HepG2 (cell line): ENCODE results near the gene RASGRF1. TPM values are rescaled to one million over a fixed set of nuclear protein-coding genes. Genes with fewer than 3 reads are reported as not detected.

ENCODE experiments used
- ATAC-seq: fragments of 200-7000 bp; cut with Tn5 transposase; 3 replicates; pipeline ENCODE4 v1.9.1; 2020; ENCODE audit warnings: mild to moderate bottlenecking, moderate library complexity
- BruUV-seq: library from RNA; stranded (reverse); fragments of 400-500 nt; replicated peaks from 2 replicates; lab custom pipeline; 2021; lab: Mats Ljungman, UMichigan
- CTCF ChIA-PET: fragments of 300-600 bp; formaldehyde crosslinking; extraction: SDS; loops from one replicate; lab custom pipeline; 2021; ENCODE audit warnings: low total read pairs, inconsistent platforms, low intra/inter-chr PET ratio; lab: Yijun Ruan, JAX
- POLR2A ChIA-PET: fragments of 350-600 bp; sonication (Branson Sonifier 250); formaldehyde crosslinking; loops from one replicate; lab custom pipeline; 2020; ENCODE audit warnings: antibody characterized with exemption, inconsistent platforms; lab: Yijun Ruan, JAX
- DNase-seq: peaks from one replicate; pipeline ENCODE4 v3.0.0-alpha.2; 2015; ENCODE audit warnings: low spot score
- FAIRE-seq: peaks from 3 replicates; lab custom pipeline; 2011; peaks lifted over from hg19 to GRCh38; lab: Jason Lieb, UNC
- H2AFZ ChIP-seq: one replicate; pipeline ENCODE4 v1.6.1; 2011; ENCODE audit warnings: low read length, inconsistent platforms
- H3K27ac ChIP-seq: fragments of 300-600 bp; 3 replicates; pipeline ENCODE4 v1.8.0; 2011; ENCODE audit warnings: mixed run types, mild to moderate bottlenecking, mixed read lengths, low read length, inconsistent platforms; ENCODE audit not compliant: insufficient read depth; ENCODE audit errors: extremely low read length
- H3K27me3 ChIP-seq, 2 experiments: fragments of 200-600 bp in 1 of 2; 2 replicates in 1 of 2; 3 replicates in 1 of 2; pipeline versions ENCODE4 v1.6.0 to v1.8.0; 2011; ENCODE audit warnings: low read length in 2 of 2, mild to moderate bottlenecking in 2 of 2, moderate library complexity in 2 of 2, inconsistent platforms in 1 of 2; ENCODE audit not compliant: insufficient read depth in 2 of 2, control insufficient read depth in 1 of 2
- H3K36me3 ChIP-seq, 2 experiments: fragments of 200-600 bp in 1 of 2; replicated peaks in 1 of 2; 2 replicates in 1 of 2; 3 replicates in 1 of 2; pipeline versions ENCODE4 v1.5.1 to v1.8.0; 2011; ENCODE audit warnings: low read length in 2 of 2, inconsistent platforms in 1 of 2; ENCODE audit not compliant: insufficient read depth in 2 of 2, control insufficient read depth in 1 of 2
- H3K4me1 ChIP-seq: 2 replicates; pipeline ENCODE4 v1.5.1; 2012; ENCODE audit warnings: low read length, inconsistent platforms; ENCODE audit not compliant: insufficient read depth
- H3K4me2 ChIP-seq: 2 replicates; pipeline ENCODE4 v1.6.0; 2011; ENCODE audit warnings: low read depth, low read length, inconsistent platforms
- H3K4me3 ChIP-seq, 3 experiments: fragments of 200-600 bp in 1 of 3; sonication (generic), shearing (Covaris generic) in 1 of 3; replicated peaks in 1 of 3; 2 replicates each; pipeline ENCODE4 v1.5.1; 2011 to 2016; ENCODE audit warnings: low read length in 3 of 3, inconsistent platforms in 2 of 3, low read depth in 2 of 3, mild to moderate bottlenecking in 2 of 3, control low read depth in 1 of 3, mixed read lengths in 1 of 3; ENCODE audit not compliant: insufficient read depth in 1 of 3
- H3K79me2 ChIP-seq: one replicate; pipeline ENCODE4 v1.6.1; 2011; ENCODE audit warnings: low read length, inconsistent platforms; ENCODE audit not compliant: insufficient read depth
- H3K9ac ChIP-seq: 2 replicates; pipeline ENCODE4 v1.6.0; 2011; ENCODE audit warnings: mild to moderate bottlenecking, low read depth, low read length, inconsistent platforms; ENCODE audit not compliant: insufficient read depth
- H3K9me3 ChIP-seq: 2 replicates; pipeline ENCODE4 v1.5.1; 2012; ENCODE audit warnings: mild to moderate bottlenecking, low read length
- H4K20me1 ChIP-seq: 2 replicates; pipeline ENCODE4 v1.6.0; 2011; ENCODE audit warnings: inconsistent platforms, mild to moderate bottlenecking, low read length, moderate library complexity; ENCODE audit not compliant: insufficient read depth
- AHR ChIP-seq: IDR thresholded peaks from 2 replicates; pipeline ENCODE4 v1.6.1; 2018; ENCODE audit warnings: missing genetic modification reagents, missing compliant biosample characterization
- ELF3 ChIP-seq: IDR thresholded peaks from 2 replicates; pipeline ENCODE4 v1.6.1; 2016; ENCODE audit warnings: missing genetic modification reagents, missing compliant biosample characterization
- HCFC1 ChIP-seq: fragments of 150-350 bp; IDR thresholded peaks from 2 replicates; pipeline ENCODE4 v1.6.1; 2014; ENCODE audit warnings: low read depth, low read length
- HOXA9 ChIP-seq: sonication (generic); formaldehyde crosslinking; IDR thresholded peaks from 2 replicates; pipeline ENCODE4 v1.8.1; 2022; ENCODE audit warnings: missing genetic modification reagents, mild to moderate bottlenecking, moderate library complexity, borderline replicate concordance
- RBAK ChIP-seq: sonication (generic); formaldehyde crosslinking; IDR thresholded peaks from 2 replicates; pipeline ENCODE4 v1.5.1; 2020; ENCODE audit warnings: mild to moderate bottlenecking, missing genetic modification reagents
- RELA ChIP-seq: sonication (generic); formaldehyde crosslinking; IDR thresholded peaks from 2 replicates; pipeline ENCODE4 v1.4.0; 2020; ENCODE audit warnings: missing genetic modification reagents
- SATB2 ChIP-seq: sonication (generic); formaldehyde crosslinking; IDR thresholded peaks from 2 replicates; pipeline ENCODE4 v1.5.0; 2020; ENCODE audit warnings: missing genetic modification reagents
- SMAD9 ChIP-seq: sonication (generic); formaldehyde crosslinking; IDR thresholded peaks from 2 replicates; pipeline ENCODE4 v1.5.1; 2020; ENCODE audit warnings: mild to moderate bottlenecking, missing genetic modification reagents
- SOX5 ChIP-seq: IDR thresholded peaks from 2 replicates; pipeline ENCODE4 v1.6.1; 2016; ENCODE audit warnings: borderline replicate concordance
- ZNF383 ChIP-seq: sonication (generic); formaldehyde crosslinking; IDR thresholded peaks from 2 replicates; pipeline ENCODE4 v1.4.0; 2020; ENCODE audit warnings: missing genetic modification reagents, mild to moderate bottlenecking, borderline replicate concordance
- ZNF468 ChIP-seq: sonication (generic); formaldehyde crosslinking; IDR thresholded peaks from 2 replicates; pipeline ENCODE4 v1.8.0; 2022; ENCODE audit warnings: mild to moderate bottlenecking, moderate library complexity, missing genetic modification reagents
- ZNF678 ChIP-seq: sonication (generic); formaldehyde crosslinking; IDR thresholded peaks from 2 replicates; pipeline ENCODE4 v1.4.0; 2020; ENCODE audit warnings: mild to moderate bottlenecking, missing genetic modification reagents
- ZNF737 ChIP-seq: sonication (generic); formaldehyde crosslinking; IDR thresholded peaks from 2 replicates; pipeline ENCODE4 v1.5.0; 2020; ENCODE audit warnings: missing genetic modification reagents, mild to moderate bottlenecking, borderline replicate concordance
- ZNF781 ChIP-seq: sonication (generic); formaldehyde crosslinking; IDR thresholded peaks from 2 replicates; pipeline ENCODE4 v1.5.1; 2020; ENCODE audit warnings: borderline replicate concordance, mild to moderate bottlenecking, missing genetic modification reagents; ENCODE audit errors: not compliant biosample characterization
- ZNF816 ChIP-seq: sonication (generic); formaldehyde crosslinking; IDR thresholded peaks from 2 replicates; pipeline ENCODE4 v1.8.0; 2022; ENCODE audit warnings: missing genetic modification reagents, mild to moderate bottlenecking, borderline replicate concordance
- WGBS: methylation state at CpG from one replicate; pipeline ENCODE4 v1.1.6; 2017; ENCODE audit warnings: low lambda C conversion rate; 5-methylcytosine and 5-hydroxymethylcytosine counted together
- in situ Hi-C: cut with HindIII; loops from 2 replicates; pipeline ENCODE4 v1.10.0; 2017; ENCODE audit warnings: low pct_unique_long_range_greater_than_20kb; ENCODE audit not compliant: extremely low pct_ligation_motif_present
- intact Hi-C: fragments of 100-400 bp; cut with micrococcal nuclease; formaldehyde crosslinking; loops from one replicate; pipeline ENCODE4 v1.10.0; 2022; ENCODE audit not compliant: unreplicated experiment
- polyA plus RNA-seq, 8 experiments: library from polyadenylated mRNA; depleted of rRNA in 3 of 8; stranded (reverse) in 7 of 8; unstranded in 1 of 8; fragments of >200 nt; fragmentation: Illumina TruSeq in 4 of 8; extraction: Trizol in 4 of 8; gene quantifications; 2 replicates each; pipeline versions ENCODE4 v1.2.1 to v1.2.3, GENCODE V29; 2011 to 2016; ENCODE audit warnings: low read depth in 4 of 8, missing spikeins in 1 of 8, mixed read lengths in 1 of 8; ENCODE audit not compliant: insufficient read depth in 1 of 8
- total RNA-seq, 5 experiments: library from RNA; depleted of rRNA; stranded (reverse); fragments of >200 nt; fragmentation: Illumina TruSeq; extraction: Trizol; gene quantifications; 2 replicates each; pipeline ENCODE4 v1.2.3, GENCODE V29; 2016; ENCODE audit warnings: low read depth in 1 of 5
- TF ChIP-seq, protein P1 (sequence below): sonication (generic); formaldehyde crosslinking; IDR thresholded peaks from 2 replicates; pipeline ENCODE4 v1.8.0; 2022; ENCODE audit warnings: missing genetic modification reagents, mild to moderate bottlenecking, inconsistent platforms, borderline replicate concordance
- TF ChIP-seq, protein P2 (sequence below): sonication (generic); formaldehyde crosslinking; IDR thresholded peaks from 2 replicates; pipeline ENCODE4 v1.4.0; 2020; ENCODE audit warnings: missing genetic modification reagents
- TF ChIP-seq, protein P3 (sequence below): sonication (generic); formaldehyde crosslinking; IDR thresholded peaks from 2 replicates; pipeline ENCODE4 v1.9.0; 2021; ENCODE audit warnings: missing genetic modification reagents, borderline replicate concordance

Gene RASGRF1
- total and polyA plus RNA-seq, 2 of the 13 experiments (the other 11 are each of a cell fraction or from before 2014, with no cell fraction given): 0.55 to 3.0 TPM

DNA sequence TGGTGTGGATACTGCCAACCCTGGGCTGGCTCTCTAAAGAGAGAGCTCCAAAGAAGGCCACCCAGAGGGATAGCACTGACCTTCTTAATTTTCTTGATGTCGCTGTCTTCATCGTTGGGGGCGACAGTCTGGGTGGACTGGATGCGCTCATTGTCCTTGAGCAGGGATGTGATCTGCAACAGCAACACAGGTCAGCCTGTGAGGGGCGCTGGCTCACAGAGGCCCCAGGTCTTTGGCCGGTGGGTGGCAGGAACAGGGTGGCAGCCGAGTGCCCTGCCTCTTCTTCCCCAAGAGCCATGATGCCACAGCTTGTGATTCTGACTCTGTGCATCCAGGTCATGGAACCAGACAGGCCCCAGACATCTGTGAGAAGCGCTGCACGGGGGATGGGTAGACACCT, 41.2 kb downstream of the RASGRF1 start:
- H4K20me1 ChIP-seq: no peaks in the 10 kb centered on the region
- no peak overlapping the region for H3K9ac ChIP-seq
- DNase-seq (no peak), FAIRE-seq (no peak)
- H3K27me3 ChIP-seq: no peaks in the 10 kb centered on the region; a peak in 1 of 5 replicates
- H3K79me2 ChIP-seq: no peaks in the 10 kb centered on the region
- H3K4me3 ChIP-seq: no peak overlapping the region
- no peak overlapping the region for H3K27ac ChIP-seq
- H3K36me3 ChIP-seq: no peaks in the 10 kb centered on the region
- no TSS peak for BruUV-seq
- H2AFZ ChIP-seq: no peak overlapping the region
- CTCF ChIA-PET: no interaction called here
- H3K9me3 ChIP-seq: no peaks in the 10 kb centered on the region
- intact Hi-C loops: no loop called here
- no peak overlapping the region for H3K4me2 ChIP-seq
- WGBS: no CpG with 5 or more reads among the region's 9 CpGs
- no peak for TF ChIP-seq HOXA9 (CRISPR knock-in tag)
- TF ChIP-seq ELF3 (CRISPR knock-in tag): no peak
- TF ChIP-seq ZNF678: no peak
- TF ChIP-seq ZNF816 (CRISPR knock-in tag): no peak
- no peak for TF ChIP-seq SMAD9 (CRISPR knock-in tag)
- no peak for TF ChIP-seq ZNF383 (CRISPR knock-in tag)
- no peak for TF ChIP-seq ZNF737
- TF ChIP-seq ZNF468 (CRISPR knock-in tag): no peak
- no peak for TF ChIP-seq HCFC1
- no peak for TF ChIP-seq SATB2 (CRISPR knock-in tag)
- TF ChIP-seq AHR (CRISPR knock-in tag): no peak
- TF ChIP-seq RBAK (CRISPR knock-in tag): no peak
- TF ChIP-seq, protein P1, sequence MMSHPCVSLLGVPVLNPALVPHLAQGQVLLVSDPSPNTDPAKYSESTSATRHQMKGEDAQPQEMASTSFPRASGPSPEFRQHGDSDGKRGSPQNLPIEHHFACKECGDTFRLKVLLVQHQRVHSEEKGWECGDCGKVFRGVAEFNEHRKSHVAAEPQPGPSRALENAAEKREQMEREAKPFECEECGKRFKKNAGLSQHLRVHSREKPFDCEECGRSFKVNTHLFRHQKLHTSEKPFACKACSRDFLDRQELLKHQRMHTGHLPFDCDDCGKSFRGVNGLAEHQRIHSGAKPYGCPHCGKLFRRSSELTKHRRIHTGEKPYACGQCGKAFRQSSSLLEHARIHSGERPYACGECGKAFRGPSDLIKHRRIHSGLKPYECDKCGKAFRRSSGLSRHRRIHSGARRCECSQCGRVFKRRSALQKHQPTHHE: no peak
- TF ChIP-seq ZNF781 (CRISPR knock-in tag): no peak
- TF ChIP-seq RELA (CRISPR knock-in tag): no peak
- TF ChIP-seq, protein P2, sequence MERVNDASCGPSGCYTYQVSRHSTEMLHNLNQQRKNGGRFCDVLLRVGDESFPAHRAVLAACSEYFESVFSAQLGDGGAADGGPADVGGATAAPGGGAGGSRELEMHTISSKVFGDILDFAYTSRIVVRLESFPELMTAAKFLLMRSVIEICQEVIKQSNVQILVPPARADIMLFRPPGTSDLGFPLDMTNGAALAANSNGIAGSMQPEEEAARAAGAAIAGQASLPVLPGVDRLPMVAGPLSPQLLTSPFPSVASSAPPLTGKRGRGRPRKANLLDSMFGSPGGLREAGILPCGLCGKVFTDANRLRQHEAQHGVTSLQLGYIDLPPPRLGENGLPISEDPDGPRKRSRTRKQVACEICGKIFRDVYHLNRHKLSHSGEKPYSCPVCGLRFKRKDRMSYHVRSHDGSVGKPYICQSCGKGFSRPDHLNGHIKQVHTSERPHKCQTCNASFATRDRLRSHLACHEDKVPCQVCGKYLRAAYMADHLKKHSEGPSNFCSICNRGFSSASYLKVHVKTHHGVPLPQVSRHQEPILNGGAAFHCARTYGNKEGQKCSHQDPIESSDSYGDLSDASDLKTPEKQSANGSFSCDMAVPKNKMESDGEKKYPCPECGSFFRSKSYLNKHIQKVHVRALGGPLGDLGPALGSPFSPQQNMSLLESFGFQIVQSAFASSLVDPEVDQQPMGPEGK (CRISPR knock-in tag): no peak
- TF ChIP-seq, protein P3, sequence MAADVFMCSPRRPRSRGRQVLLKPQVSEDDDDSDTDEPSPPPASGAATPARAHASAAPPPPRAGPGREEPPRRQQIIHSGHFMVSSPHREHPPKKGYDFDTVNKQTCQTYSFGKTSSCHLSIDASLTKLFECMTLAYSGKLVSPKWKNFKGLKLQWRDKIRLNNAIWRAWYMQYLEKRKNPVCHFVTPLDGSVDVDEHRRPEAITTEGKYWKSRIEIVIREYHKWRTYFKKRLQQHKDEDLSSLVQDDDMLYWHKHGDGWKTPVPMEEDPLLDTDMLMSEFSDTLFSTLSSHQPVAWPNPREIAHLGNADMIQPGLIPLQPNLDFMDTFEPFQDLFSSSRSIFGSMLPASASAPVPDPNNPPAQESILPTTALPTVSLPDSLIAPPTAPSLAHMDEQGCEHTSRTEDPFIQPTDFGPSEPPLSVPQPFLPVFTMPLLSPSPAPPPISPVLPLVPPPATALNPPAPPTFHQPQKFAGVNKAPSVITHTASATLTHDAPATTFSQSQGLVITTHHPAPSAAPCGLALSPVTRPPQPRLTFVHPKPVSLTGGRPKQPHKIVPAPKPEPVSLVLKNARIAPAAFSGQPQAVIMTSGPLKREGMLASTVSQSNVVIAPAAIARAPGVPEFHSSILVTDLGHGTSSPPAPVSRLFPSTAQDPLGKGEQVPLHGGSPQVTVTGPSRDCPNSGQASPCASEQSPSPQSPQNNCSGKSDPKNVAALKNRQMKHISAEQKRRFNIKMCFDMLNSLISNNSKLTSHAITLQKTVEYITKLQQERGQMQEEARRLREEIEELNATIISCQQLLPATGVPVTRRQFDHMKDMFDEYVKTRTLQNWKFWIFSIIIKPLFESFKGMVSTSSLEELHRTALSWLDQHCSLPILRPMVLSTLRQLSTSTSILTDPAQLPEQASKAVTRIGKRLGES (CRISPR knock-in tag): no peak
- no peak for TF ChIP-seq SOX5 (CRISPR knock-in tag)
- TF ChIP-seq, all 625 proteins: peak for 0
- no peak for ATAC-seq
- POLR2A ChIA-PET: no interaction called here
- H3K4me1 ChIP-seq: 0 out of 2 replicates have a peak, but pooled peaks cover 5% of the 10 kb centered on the region
- in situ Hi-C loops: no loop called here
